Epithelial cell of proximal tubule (primary cell): ENCODE measurements around the gene TRAFD1. TPM values are rescaled to one million over a fixed set of nuclear protein-coding genes. Genes with fewer than 3 reads are reported as not detected.

ENCODE experiments used
- DNase-seq: peaks from one replicate; pipeline ENCODE4 v3.0.0-alpha.2; 2011; ENCODE audit warnings: low read depth
- H3K4me3 ChIP-seq: 2 replicates; pipeline ENCODE4 v1.5.1; 2011; ENCODE audit warnings: low read depth, mild to moderate bottlenecking, low read length
- CTCF ChIP-seq: conservative IDR thresholded peaks from 2 replicates; pipeline ENCODE4 v1.5.1; 2012; ENCODE audit warnings: low read depth, mild to moderate bottlenecking, low read length
- total RNA-seq: library from RNA; depleted of rRNA; stranded (reverse); fragments of >200 nt; gene quantifications from 2 replicates; pipeline ENCODE4 v1.2.3, GENCODE V29; 2015

The TRAFD1 gene
- total RNA-seq, 1 donor from 2014 or later: 19.0 TPM

- no peak for TF ChIP-seq CTCF
- DNase-seq: no peak
- H3K4me3 ChIP-seq: no peak overlapping the region
These were observed 36.4 kb downstream of the TRAFD1 start for GRCh38 chr12:112161711-112162110.

GRCh38 chr12:112162241-112162790 is 37.0 kb downstream of the TRAFD1 start:
- no peak for TF ChIP-seq CTCF
- H3K4me3 ChIP-seq: no peak overlapping the region
- no peak for DNase-seq

GRCh38 chr12:112163056-112163455 is 37.7 kb downstream of the TRAFD1 start:
- no peak for DNase-seq
- TF ChIP-seq CTCF: no peak
- no peak overlapping the region for H3K4me3 ChIP-seq

- TF ChIP-seq CTCF: no peak
These were observed 38.2 kb downstream of the TRAFD1 start for GRCh38 chr12:112163471-112163991.

GRCh38 chr12:112164011-112164660 is 38.8 kb downstream of the TRAFD1 start:
- no peak for DNase-seq
- no peak overlapping the region for H3K4me3 ChIP-seq
- no peak for TF ChIP-seq CTCF

More at GRCh38 chr12:112163471-112163991, 38.2 kb downstream of the TRAFD1 start:
- H3K4me3 ChIP-seq: no peak overlapping the region
- no peak for DNase-seq

- TF ChIP-seq CTCF: no peak
- no peak overlapping the region for H3K4me3 ChIP-seq
- DNase-seq: no peak
These were observed 40.3 kb downstream of the TRAFD1 start for GRCh38 chr12:112165624-112166023.
